LNCaP clone FGC (cell line): ENCODE results near the gene MYO1G.

Experiments used
- DNase-seq: peaks from one replicate; pipeline ENCODE4 v3.0.0-alpha.2; 2011; ENCODE audit warnings: low read depth
- H3K4me3 ChIP-seq: 2 replicates; pipeline ENCODE4 v1.5.1; 2011; ENCODE audit warnings: mild to moderate bottlenecking, low read depth, low read length, control low read depth
- CTCF ChIP-seq: IDR thresholded peaks from 2 replicates; pipeline ENCODE4 v1.5.1; 2012; ENCODE audit warnings: mild to moderate bottlenecking; ENCODE audit not compliant: control insufficient read depth, insufficient read depth; ENCODE audit errors: extremely low read depth

Gene MYO1G

GRCh38 chr7:44917465-44917864, 61.4 kb downstream of the MYO1G start:
- no peak for TF ChIP-seq CTCF
- DNase-seq = no peak
- H3K4me3 ChIP-seq = no peak overlapping the region

GRCh38 chr7:44914992-44915607, 63.7 kb downstream of the MYO1G start:
- DNase-seq = no peak
- no peak for TF ChIP-seq CTCF
- no peak overlapping the region for H3K4me3 ChIP-seq

- TF ChIP-seq CTCF = no peak
- no peak overlapping the region for H3K4me3 ChIP-seq
- no peak for DNase-seq
Observed at GRCh38 chr7:44912775-44913347, 66.0 kb downstream of the MYO1G start.
